HepG2 (cell line): ENCODE data around the gene VEGFB.

Source experiments
- CEBPB ChIP-seq: IDR thresholded peaks from 2 replicates; pipeline ENCODE4 v1.6.1; 2011; ENCODE audit warnings: low read depth, low read length, improper control_type of control experiment, borderline replicate concordance
- FOXP1 ChIP-seq, 2 experiments: fragments of 450-650 bp in 1 of 2; IDR thresholded peaks; 2 replicates each; pipeline ENCODE4 v1.6.1; 2017 to 2018; ENCODE audit warnings: antibody characterized with exemption in 1 of 2
- MED1 ChIP-seq: sonication (generic); formaldehyde crosslinking; IDR thresholded peaks from 2 replicates; pipeline ENCODE4 v1.4.0; 2020; ENCODE audit warnings: missing genetic modification reagents
- PCBP2 ChIP-seq: fragments of 200-400 bp; formaldehyde crosslinking; optimal IDR thresholded peaks from 2 replicates; pipeline ENCODE3; 2018; ENCODE audit warnings: low read length, low read depth; ENCODE audit not compliant: poor library complexity, severe bottlenecking
- RFX1 ChIP-seq: fragments of 450-650 bp; IDR thresholded peaks from 2 replicates; pipeline ENCODE4 v1.6.1; 2017
- SETDB1 ChIP-seq: sonication (generic); formaldehyde crosslinking; IDR thresholded peaks from 2 replicates; pipeline ENCODE4 v1.5.1; 2020; ENCODE audit warnings: missing genetic modification reagents, mild to moderate bottlenecking, borderline replicate concordance
- SNRNP70 ChIP-seq: fragments of 200-400 bp; formaldehyde crosslinking; IDR thresholded peaks from 2 replicates; pipeline ENCODE4 v1.6.1; 2017; ENCODE audit warnings: mild to moderate bottlenecking, low read depth, low read length, moderate library complexity
- STAT5B ChIP-seq: sonication (generic); formaldehyde crosslinking; IDR thresholded peaks from 2 replicates; pipeline ENCODE4 v1.4.0; 2020; ENCODE audit warnings: missing genetic modification reagents
- ZFP36L2 ChIP-seq: sonication (generic); formaldehyde crosslinking; IDR thresholded peaks from 2 replicates; pipeline ENCODE4 v1.4.0; 2020; ENCODE audit warnings: missing genetic modification reagents
- ZKSCAN1 ChIP-seq: fragments of 150-350 bp; IDR thresholded peaks from 2 replicates; pipeline ENCODE4 v1.6.1; 2014; ENCODE audit warnings: low read length
- TF ChIP-seq, protein P1 (sequence below): sonication (generic); formaldehyde crosslinking; IDR thresholded peaks from 2 replicates; pipeline ENCODE4 v1.5.0; 2020; ENCODE audit warnings: mild to moderate bottlenecking, missing genetic modification reagents, moderate library complexity
- TF ChIP-seq, protein P2 (sequence below): sonication (generic); formaldehyde crosslinking; IDR thresholded peaks from 2 replicates; pipeline ENCODE4 v1.8.0; 2022; ENCODE audit warnings: mild to moderate bottlenecking, missing genetic modification reagents; ENCODE audit not compliant: insufficient replicate concordance
- TF ChIP-seq, protein P3 (sequence below): sonication (generic); formaldehyde crosslinking; IDR thresholded peaks from 2 replicates; pipeline ENCODE4 v1.4.0; 2020; ENCODE audit warnings: mild to moderate bottlenecking, missing genetic modification reagents
- TF ChIP-seq, protein P4 (sequence below): sonication (generic); formaldehyde crosslinking; IDR thresholded peaks from 2 replicates; pipeline ENCODE4 v1.9.0; 2022; ENCODE audit warnings: missing genetic modification reagents, mild to moderate bottlenecking, borderline replicate concordance

DNA sequence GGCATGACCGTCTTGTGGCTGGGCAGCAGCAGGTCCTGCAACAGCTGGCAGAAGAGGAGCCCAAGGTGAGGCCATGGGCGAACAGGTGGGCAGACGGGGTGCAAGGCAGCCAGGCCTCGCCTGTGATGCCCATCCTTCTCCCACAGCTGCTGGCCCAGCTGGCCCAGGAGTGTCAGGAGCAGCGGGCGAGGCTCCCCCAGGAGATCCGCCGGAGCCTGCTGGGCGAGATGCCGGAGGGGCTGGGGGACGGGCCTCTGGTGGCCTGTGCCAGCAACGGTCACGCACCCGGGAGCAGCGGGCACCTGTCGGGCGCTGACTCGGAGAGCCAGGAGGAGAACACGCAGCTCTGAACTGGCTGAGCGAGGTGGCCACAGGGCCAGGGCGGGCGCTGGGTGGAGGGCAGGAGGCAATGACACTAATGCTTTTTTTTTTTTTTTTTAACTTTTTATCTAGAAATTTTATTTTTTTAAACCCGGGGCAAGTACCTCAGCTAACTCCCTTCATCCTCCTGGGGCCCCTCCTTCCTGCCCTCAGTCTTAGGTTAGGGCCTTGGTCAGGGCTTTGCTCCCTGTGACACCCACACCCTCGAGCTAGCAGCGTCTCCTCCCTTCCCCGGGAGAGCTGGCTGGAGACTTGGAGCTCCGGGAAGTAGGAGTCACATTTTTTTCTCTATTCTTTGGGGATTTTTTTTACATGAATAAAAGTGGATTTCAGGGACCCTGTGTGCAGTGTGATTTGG, 33.0 kb downstream of the VEGFB start:
- TF ChIP-seq CEBPB (no peak), ZFP36L2 (CRISPR knock-in tag) (no peak), SETDB1 (CRISPR knock-in tag) (no peak), STAT5B (CRISPR knock-in tag) (no peak), RFX1 (no peak), SNRNP70 (no peak), ZKSCAN1 (no peak), MED1 (CRISPR knock-in tag) (no peak), PCBP2 (no peak), FOXP1 (IDR thresholded peaks at IDR 0.05) (no peak), FOXP1 (CRISPR knock-in tag; IDR thresholded peaks at IDR 0.05) (no peak)
- TF ChIP-seq, protein P1, sequence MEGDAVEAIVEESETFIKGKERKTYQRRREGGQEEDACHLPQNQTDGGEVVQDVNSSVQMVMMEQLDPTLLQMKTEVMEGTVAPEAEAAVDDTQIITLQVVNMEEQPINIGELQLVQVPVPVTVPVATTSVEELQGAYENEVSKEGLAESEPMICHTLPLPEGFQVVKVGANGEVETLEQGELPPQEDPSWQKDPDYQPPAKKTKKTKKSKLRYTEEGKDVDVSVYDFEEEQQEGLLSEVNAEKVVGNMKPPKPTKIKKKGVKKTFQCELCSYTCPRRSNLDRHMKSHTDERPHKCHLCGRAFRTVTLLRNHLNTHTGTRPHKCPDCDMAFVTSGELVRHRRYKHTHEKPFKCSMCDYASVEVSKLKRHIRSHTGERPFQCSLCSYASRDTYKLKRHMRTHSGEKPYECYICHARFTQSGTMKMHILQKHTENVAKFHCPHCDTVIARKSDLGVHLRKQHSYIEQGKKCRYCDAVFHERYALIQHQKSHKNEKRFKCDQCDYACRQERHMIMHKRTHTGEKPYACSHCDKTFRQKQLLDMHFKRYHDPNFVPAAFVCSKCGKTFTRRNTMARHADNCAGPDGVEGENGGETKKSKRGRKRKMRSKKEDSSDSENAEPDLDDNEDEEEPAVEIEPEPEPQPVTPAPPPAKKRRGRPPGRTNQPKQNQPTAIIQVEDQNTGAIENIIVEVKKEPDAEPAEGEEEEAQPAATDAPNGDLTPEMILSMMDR = no peak
- TF ChIP-seq, protein P2, sequence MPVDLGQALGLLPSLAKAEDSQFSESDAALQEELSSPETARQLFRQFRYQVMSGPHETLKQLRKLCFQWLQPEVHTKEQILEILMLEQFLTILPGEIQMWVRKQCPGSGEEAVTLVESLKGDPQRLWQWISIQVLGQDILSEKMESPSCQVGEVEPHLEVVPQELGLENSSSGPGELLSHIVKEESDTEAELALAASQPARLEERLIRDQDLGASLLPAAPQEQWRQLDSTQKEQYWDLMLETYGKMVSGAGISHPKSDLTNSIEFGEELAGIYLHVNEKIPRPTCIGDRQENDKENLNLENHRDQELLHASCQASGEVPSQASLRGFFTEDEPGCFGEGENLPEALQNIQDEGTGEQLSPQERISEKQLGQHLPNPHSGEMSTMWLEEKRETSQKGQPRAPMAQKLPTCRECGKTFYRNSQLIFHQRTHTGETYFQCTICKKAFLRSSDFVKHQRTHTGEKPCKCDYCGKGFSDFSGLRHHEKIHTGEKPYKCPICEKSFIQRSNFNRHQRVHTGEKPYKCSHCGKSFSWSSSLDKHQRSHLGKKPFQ (CRISPR knock-in tag) = no peak
- TF ChIP-seq, protein P3, sequence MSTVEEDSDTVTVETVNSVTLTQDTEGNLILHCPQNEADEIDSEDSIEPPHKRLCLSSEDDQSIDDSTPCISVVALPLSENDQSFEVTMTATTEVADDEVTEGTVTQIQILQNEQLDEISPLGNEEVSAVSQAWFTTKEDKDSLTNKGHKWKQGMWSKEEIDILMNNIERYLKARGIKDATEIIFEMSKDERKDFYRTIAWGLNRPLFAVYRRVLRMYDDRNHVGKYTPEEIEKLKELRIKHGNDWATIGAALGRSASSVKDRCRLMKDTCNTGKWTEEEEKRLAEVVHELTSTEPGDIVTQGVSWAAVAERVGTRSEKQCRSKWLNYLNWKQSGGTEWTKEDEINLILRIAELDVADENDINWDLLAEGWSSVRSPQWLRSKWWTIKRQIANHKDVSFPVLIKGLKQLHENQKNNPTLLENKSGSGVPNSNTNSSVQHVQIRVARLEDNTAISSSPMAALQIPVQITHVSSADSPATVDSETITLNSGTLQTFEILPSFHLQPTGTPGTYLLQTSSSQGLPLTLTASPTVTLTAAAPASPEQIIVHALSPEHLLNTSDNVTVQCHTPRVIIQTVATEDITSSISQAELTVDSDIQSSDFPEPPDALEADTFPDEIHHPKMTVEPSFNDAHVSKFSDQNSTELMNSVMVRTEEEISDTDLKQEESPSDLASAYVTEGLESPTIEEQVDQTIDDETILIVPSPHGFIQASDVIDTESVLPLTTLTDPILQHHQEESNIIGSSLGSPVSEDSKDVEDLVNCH (CRISPR knock-in tag) = no peak
- TF ChIP-seq, protein P4, sequence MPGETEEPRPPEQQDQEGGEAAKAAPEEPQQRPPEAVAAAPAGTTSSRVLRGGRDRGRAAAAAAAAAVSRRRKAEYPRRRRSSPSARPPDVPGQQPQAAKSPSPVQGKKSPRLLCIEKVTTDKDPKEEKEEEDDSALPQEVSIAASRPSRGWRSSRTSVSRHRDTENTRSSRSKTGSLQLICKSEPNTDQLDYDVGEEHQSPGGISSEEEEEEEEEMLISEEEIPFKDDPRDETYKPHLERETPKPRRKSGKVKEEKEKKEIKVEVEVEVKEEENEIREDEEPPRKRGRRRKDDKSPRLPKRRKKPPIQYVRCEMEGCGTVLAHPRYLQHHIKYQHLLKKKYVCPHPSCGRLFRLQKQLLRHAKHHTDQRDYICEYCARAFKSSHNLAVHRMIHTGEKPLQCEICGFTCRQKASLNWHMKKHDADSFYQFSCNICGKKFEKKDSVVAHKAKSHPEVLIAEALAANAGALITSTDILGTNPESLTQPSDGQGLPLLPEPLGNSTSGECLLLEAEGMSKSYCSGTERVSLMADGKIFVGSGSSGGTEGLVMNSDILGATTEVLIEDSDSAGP (CRISPR knock-in tag) = no peak
